GM23248 (cell line): ENCODE measurements around the gene POLG. TPM values are rescaled to one million over a fixed set of nuclear protein-coding genes. Genes with fewer than 3 reads are reported as not detected.

Source experiments
- DNase-seq: peaks from one replicate; pipeline ENCODE4 v3.0.0-alpha.2; 2015
- H2AFZ ChIP-seq: fragments of 200-600 bp; sonication (generic); 2 replicates; pipeline ENCODE4 v1.6.1; 2016; ENCODE audit warnings: antibody characterized with exemption
- H3F3A ChIP-seq: fragments of 200-600 bp; sonication (generic); 2 replicates; pipeline ENCODE4 v1.6.1; 2016; ENCODE audit warnings: mild to moderate bottlenecking, antibody characterized with exemption, mixed run types; ENCODE audit not compliant: insufficient read depth
- H3K27ac ChIP-seq: fragments of 200-600 bp; sonication (generic); 2 replicates; pipeline ENCODE4 v1.5.1; 2016; ENCODE audit warnings: mild to moderate bottlenecking
- H3K27me3 ChIP-seq: fragments of 200-600 bp; sonication (generic); replicated peaks from 2 replicates; pipeline ENCODE4 v1.6.1; 2016; ENCODE audit warnings: mild to moderate bottlenecking; ENCODE audit not compliant: insufficient read depth
- H3K36me3 ChIP-seq: fragments of 200-600 bp; sonication (generic); 2 replicates; pipeline ENCODE4 v1.6.1; 2016; ENCODE audit warnings: low read depth, mild to moderate bottlenecking
- H3K4me1 ChIP-seq: fragments of 200-600 bp; sonication (generic); 2 replicates; pipeline ENCODE4 v1.6.1; 2016; ENCODE audit warnings: mild to moderate bottlenecking; ENCODE audit not compliant: insufficient read depth
- H3K4me2 ChIP-seq: fragments of 200-600 bp; sonication (generic); one replicate; pipeline ENCODE4 v1.6.1; 2016; ENCODE audit warnings: mild to moderate bottlenecking; ENCODE audit not compliant: unreplicated experiment
- H3K4me3 ChIP-seq: fragments of 200-600 bp; sonication (generic); 2 replicates; pipeline ENCODE4 v1.5.1; 2016; ENCODE audit warnings: mild to moderate bottlenecking
- H3K79me2 ChIP-seq: fragments of 200-600 bp; sonication (generic); 2 replicates; pipeline ENCODE4 v1.6.1; 2016; ENCODE audit warnings: mild to moderate bottlenecking; ENCODE audit not compliant: insufficient read depth
- H3K9ac ChIP-seq: fragments of 200-600 bp; sonication (generic); 2 replicates; pipeline ENCODE4 v1.6.1; 2016; ENCODE audit warnings: mild to moderate bottlenecking
- H3K9me2 ChIP-seq: fragments of 200-600 bp; sonication (generic); 2 replicates; pipeline ENCODE4 v1.6.1; 2016; ENCODE audit warnings: mixed run types, mild to moderate bottlenecking, moderate library complexity; ENCODE audit not compliant: insufficient read depth
- H3K9me3 ChIP-seq: fragments of 200-600 bp; sonication (generic); one replicate; pipeline ENCODE4 v1.6.1; 2017; ENCODE audit warnings: low read depth
- H4K20me1 ChIP-seq: fragments of 200-600 bp; sonication (generic); 2 replicates; pipeline ENCODE4 v1.6.0; 2016; ENCODE audit not compliant: insufficient read depth
- EZH2 ChIP-seq: fragments of 200-600 bp; sonication (generic); IDR thresholded peaks from 2 replicates; pipeline ENCODE4 v1.6.1; 2018; ENCODE audit warnings: antibody characterized with exemption, mild to moderate bottlenecking; ENCODE audit not compliant: insufficient read depth, poor library complexity, severe bottlenecking
- EZH2phosphoT487 ChIP-seq: fragments of 200-600 bp; sonication (generic); IDR thresholded peaks from 2 replicates; pipeline ENCODE4 v1.6.1; 2018; ENCODE audit warnings: antibody characterized with exemption, moderate library complexity, mild to moderate bottlenecking, low read depth; ENCODE audit not compliant: insufficient read depth
- WGBS, 2 experiments: methylation state at CpG; one replicate each; pipeline ENCODE4 v1.1.6; 2015 to 2017; ENCODE audit warnings: low lambda C conversion rate in 2 of 2, low coverage in 1 of 2; ENCODE audit errors: missing lambda C conversion rate in 2 of 2; 5-methylcytosine and 5-hydroxymethylcytosine counted together
- in situ Hi-C: fragments of 300-500 bp; cut with MboI; formaldehyde crosslinking; loops from 2 replicates; pipeline ENCODE4 v1.15.0; 2020
- polyA plus RNA-seq: library from polyadenylated mRNA; unstranded; fragments of >200 nt; fragmentation: Nextera tagmentation; extraction: Ambion mirVana; gene quantifications from 2 replicates; pipeline ENCODE4 v1.2.1, GENCODE V29; 2016
- total RNA-seq: library from RNA; depleted of rRNA; stranded (reverse); fragments of >200 nt; shearing (Covaris generic); gene quantifications from 2 replicates; pipeline ENCODE4 v1.2.3, GENCODE V29; 2014

The POLG gene
- total and polyA plus RNA-seq, 2 experiments from 2014 or later: 18.7 to 66.7 TPM

GRCh38 chr15:89327113-89327512 lies 7.5 kb downstream of the POLG start:
- in situ Hi-C loops: no loop called here
- H3K27me3 ChIP-seq: no peaks in the 10 kb centered on the region
- no peak overlapping the region for H3K9ac ChIP-seq
- H3K4me2 ChIP-seq: no peak overlapping the region
- no peak for DNase-seq
- H3F3A ChIP-seq: no peaks in the 10 kb centered on the region
- H3K4me3 ChIP-seq: no peak overlapping the region
- peaks cover 74% of the 10 kb centered on the region for H3K79me2 ChIP-seq
- peaks cover 15% of the 10 kb centered on the region for H4K20me1 ChIP-seq
- TF ChIP-seq EZH2phosphoT487: no peak
- no peak for TF ChIP-seq EZH2
- peaks cover 23% of the 10 kb centered on the region for H3K4me1 ChIP-seq
- H3K9me2 ChIP-seq: no peaks in the 10 kb centered on the region
- H3K36me3 ChIP-seq: peaks cover 60% of the 10 kb centered on the region
- H3K9me3 ChIP-seq: no peaks in the 10 kb centered on the region
- H3K27ac ChIP-seq: no peak overlapping the region
- H2AFZ ChIP-seq: no peak overlapping the region
- WGBS, 2 experiments: 97% methylated on average over 6 of the region's 6 CpGs

GRCh38 chr15:89326316-89326715 lies 8.3 kb downstream of the POLG start:
- TF ChIP-seq EZH2 (no peak), EZH2phosphoT487 (no peak)
- 97 to 98% methylated on average over 6 of the region's 6 CpGs for WGBS, 2 experiments
- peaks cover 7% of the 10 kb centered on the region; the same call in 1 of the 2 replicates for H4K20me1 ChIP-seq

GRCh38 chr15:89325039-89325803 lies 9.4 kb downstream of the POLG start:
- H3F3A ChIP-seq: no peaks in the 10 kb centered on the region
- H3K9me3 ChIP-seq: no peaks in the 10 kb centered on the region
- 0 out of 2 replicates have a peak, but pooled peaks cover 5% of the 10 kb centered on the region for H3K4me1 ChIP-seq
- WGBS, 2 experiments: 93% methylated on average over 5 to 11 of the region's 11 CpGs
- in situ Hi-C loops: no loop called here
- no peak for TF ChIP-seq EZH2
- no peak for TF ChIP-seq EZH2phosphoT487
- H3K27me3 ChIP-seq: no peaks in the 10 kb centered on the region
- H3K4me3 ChIP-seq: no peak overlapping the region
- no peak overlapping the region for H3K9ac ChIP-seq
- no peaks in the 10 kb centered on the region for H3K9me2 ChIP-seq
- peaks cover 62% of the 10 kb centered on the region for H3K36me3 ChIP-seq
- H3K4me2 ChIP-seq: no peak overlapping the region
- H3K27ac ChIP-seq: no peak overlapping the region
- peaks cover under 1% of the 10 kb centered on the region; the same call in 1 of the 2 replicates for H4K20me1 ChIP-seq
- no peak overlapping the region for H2AFZ ChIP-seq
- DNase-seq: no peak
- H3K79me2 ChIP-seq: peaks cover 55% of the 10 kb centered on the region

More at GRCh38 chr15:89326316-89326715, 8.3 kb downstream of the POLG start:
- H3K27ac ChIP-seq: no peak overlapping the region
- no peak overlapping the region for H3K4me2 ChIP-seq
- H3K9me3 ChIP-seq: no peaks in the 10 kb centered on the region
- no peaks in the 10 kb centered on the region for H3F3A ChIP-seq
- H3K9ac ChIP-seq: no peak overlapping the region
- no peak overlapping the region for H2AFZ ChIP-seq
- H3K27me3 ChIP-seq: no peaks in the 10 kb centered on the region
- H3K79me2 ChIP-seq: peaks cover 66% of the 10 kb centered on the region
- in situ Hi-C loops: no loop called here
- no peaks in the 10 kb centered on the region for H3K9me2 ChIP-seq
- peaks cover 59% of the 10 kb centered on the region for H3K36me3 ChIP-seq
- no peak overlapping the region for H3K4me3 ChIP-seq
- no peak for DNase-seq
- peaks cover 16% of the 10 kb centered on the region for H3K4me1 ChIP-seq

- peaks cover 41% of the 10 kb centered on the region for H3K79me2 ChIP-seq
- H3K9me2 ChIP-seq: no peaks in the 10 kb centered on the region
These were observed 10.8 kb downstream of the POLG start for GRCh38 chr15:89323825-89324224.

More at GRCh38 chr15:89323825-89324224, 10.8 kb downstream of the POLG start:
- Histone ChIP-seq H4K20me1 (no peaks in the 10 kb centered on the region), H3K9me3 (no peaks in the 10 kb centered on the region), H2AFZ (no peak overlapping the region), H3F3A (no peaks in the 10 kb centered on the region), H3K9ac (no peak overlapping the region), H3K27me3 (no peaks in the 10 kb centered on the region), H3K4me2 (no peak overlapping the region), H3K36me3 (peaks cover 69% of the 10 kb centered on the region), H3K27ac (no peak overlapping the region), H3K4me3 (no peak overlapping the region), H3K4me1 (no peaks in the 10 kb centered on the region)
- in situ Hi-C loops: no loop called here
- TF ChIP-seq EZH2 (no peak), EZH2phosphoT487 (no peak)
- WGBS, 2 experiments: 81 to 83% methylated on average over 6 of the region's 6 CpGs
- DNase-seq: no peak
